HG03039 (cell line): ENCODE measurements around the gene CAMK2D.
"Not testable (repeated sequence)": the region's sequence is repeated elsewhere in the genome, so short reads cannot be mapped to it uniquely, and the experiment has no call there.

Experiments
- ATAC-seq: cut with Tn5 transposase; IDR thresholded peaks from one replicate; pipeline ENCODE4 v1.9.1; 2021; ENCODE audit warnings: mild to moderate bottlenecking, moderate library complexity; ENCODE audit not compliant: unreplicated experiment

Gene CAMK2D

DNA sequence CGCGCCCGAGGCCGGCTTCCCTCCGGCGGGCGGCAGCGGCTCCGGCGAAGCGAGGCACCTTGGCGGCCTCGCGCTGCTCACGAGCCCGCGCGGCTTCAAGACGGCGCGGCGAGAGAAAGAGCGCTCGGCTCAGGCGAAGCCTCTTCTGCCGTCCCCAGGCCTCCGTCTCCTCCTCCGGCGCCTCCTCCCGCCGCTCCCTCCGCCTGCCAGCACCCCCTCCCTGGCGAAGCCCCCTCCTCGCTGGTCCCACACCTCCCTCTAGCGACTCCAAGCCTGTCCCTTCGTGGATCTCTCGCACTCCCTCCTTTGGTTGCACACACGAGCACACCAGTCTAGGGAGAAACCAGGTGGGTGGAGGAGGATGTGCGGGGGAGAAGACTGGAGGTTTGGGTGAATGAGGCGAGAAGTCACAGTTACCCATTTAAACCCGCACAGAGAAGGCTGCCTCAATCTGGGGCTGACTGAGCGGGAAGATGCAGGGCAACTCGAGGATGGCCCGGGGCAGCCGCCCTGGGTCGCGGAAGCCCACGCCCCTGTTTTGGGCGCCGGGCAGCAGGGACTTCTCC lies at the start of gene CAMK2D:
TSS of gene CAMK2D (minus strand) at position 119 of the 566 bp plus-strand sequence. CDS start 670 bp downstream, outside the sequence.
- peak; percentile 50 for ATAC-seq

DNA sequence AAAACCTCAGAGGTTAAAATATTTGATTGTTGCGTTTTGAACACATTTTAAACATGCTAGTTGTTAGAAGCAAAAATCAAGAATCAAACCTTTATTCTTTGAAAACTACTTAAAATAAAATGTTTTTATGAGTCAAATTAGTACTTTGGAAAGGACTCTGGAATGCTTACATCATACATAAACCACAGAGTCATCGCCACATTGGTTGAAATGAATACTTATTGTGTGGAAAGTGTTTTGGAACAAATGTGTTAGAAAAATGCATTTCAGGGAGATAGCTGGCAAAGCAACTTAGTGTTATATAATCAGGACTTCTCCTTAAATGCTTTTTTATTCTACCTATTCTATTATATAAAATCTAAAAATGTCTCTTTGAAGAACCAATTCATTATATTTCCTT lies 49.4 kb upstream of the CAMK2D start:
- no peak for ATAC-seq

DNA sequence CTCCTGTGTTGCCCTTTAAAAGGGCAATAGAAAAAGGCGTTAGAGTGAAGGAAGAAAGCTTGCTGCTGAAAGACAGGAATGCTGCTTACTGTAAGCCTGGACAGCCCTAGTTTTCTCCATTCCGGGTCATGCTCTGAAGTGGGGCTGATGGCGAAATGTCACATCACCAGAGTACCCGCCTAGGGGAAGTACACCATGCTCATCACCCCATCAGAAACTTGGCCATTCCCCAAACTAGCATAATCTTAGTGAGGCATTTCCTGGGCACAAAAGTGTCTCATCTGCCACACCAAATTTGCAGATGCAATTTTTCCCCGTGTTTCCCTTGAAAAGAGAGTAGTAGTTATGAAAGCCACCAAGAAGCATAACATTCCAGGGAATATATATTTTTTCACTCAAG lies 47.8 kb upstream of the CAMK2D start:
- ATAC-seq, result no peak

DNA sequence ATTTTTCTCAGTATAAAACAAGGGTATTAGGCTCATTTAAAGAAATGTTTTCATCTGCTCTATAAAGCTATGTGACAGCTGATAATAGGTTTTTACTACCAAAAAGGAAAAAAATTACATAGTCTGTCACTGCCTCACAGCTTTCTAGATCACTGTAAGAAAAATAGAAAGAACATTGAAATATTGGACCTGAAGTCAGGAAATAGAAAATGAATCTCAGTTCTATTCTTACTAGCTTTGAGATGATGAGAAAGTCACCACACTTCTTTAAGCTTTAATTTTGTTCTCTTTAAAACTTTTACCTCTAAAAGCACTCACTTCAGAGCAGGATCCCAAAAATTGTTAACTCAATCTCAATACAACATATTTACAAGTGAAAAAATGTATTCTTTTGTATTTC lies 45.3 kb upstream of the CAMK2D start:
- no peak for ATAC-seq

DNA sequence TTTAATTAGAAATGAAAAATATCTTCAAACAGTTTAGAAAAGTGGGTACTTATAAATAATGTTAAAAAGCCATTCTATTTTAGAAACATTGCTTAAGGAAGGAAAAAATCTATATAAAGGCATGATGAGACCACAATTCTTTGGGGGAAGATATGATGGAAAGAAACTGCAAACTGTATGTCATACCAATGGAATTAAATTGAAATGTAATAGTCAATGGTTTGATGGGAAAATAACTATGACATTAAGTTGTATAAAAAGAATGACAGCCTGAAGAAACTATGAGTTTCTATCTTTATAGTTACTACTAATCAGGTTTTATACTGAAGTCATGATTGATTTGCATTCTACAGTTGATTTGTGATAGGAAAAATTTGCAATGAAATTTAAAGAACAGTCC lies 40.3 kb upstream of the CAMK2D start:
- ATAC-seq, result no peak

DNA sequence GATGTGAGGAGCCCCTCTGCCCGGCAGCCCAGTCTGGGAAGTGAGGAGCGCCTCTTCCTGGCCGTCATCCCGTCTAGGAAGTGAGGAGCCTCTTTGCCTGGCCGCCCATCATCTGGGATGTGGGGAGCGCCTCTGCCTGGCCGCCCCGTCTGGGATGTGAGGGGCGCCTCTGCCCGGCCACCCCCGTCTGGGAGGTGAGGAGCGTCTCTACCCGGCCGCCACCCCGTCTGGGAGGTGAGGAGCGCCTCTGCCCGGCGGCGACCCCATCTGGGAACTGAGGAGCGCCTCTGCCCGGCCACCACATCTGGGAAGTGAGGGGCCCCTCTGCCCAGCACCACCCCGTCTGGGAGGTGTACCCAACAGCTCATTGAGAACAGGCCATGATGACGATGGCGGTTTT lies 34.8 kb upstream of the CAMK2D start:
- not testable (repeated sequence) for ATAC-seq

DNA sequence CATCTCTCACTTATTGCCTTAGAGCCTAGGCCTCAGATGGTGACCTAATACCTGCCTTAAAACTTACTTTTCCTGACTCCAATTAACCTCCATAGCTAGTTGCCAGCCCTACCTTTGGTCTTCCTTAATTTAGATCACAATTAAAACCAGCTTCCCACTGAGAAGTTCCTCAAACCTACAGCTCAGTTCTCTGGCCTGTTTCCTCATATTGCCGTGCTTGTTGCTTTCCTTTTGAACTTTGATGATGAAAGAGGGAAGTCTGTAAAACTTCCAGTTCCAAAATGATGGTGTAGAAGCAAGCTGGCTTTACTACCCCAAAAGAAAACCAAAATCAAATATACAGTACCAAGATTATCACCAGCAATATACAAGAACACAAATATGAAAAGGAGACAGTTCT lies 28.9 kb upstream of the CAMK2D start:
- ATAC-seq, result no peak

DNA sequence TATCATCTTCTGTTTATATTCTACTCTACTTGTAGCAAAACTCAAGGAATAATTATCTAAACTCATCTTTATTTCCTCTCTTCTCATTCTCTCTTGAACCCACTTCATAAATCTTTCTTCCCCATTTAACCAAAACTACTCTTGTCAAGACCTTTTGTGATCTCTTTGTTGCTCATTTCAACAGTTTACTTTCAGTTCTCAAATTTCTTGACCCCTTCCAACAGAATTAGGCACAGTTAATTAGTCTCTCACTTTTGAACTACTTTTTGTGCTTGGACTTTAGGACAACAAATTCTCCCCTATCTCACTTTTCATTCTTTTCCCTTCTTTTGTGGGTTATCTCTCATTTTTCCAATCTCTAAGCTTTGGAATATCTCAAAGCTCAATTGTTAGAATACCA lies 27.4 kb upstream of the CAMK2D start:
- no peak for ATAC-seq

DNA sequence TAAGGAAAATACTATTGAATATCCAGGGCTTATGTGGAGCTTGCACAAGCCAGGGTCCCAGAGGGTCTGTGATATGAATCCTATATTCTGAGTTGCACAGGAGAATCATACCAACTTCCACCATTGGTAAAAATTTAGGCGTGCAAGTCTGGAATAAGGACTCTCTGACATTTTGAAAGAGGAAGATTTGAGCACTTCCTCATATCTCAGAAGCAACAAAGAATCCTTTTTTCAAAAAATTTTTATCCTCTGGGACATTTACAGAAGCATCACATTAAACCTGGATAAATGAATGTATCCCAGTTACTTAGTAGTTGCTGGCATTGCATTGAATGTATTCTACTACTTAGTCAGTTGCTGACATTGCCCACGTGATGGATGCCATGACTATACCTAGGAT lies 24.2 kb upstream of the CAMK2D start:
- ATAC-seq, result no peak

DNA sequence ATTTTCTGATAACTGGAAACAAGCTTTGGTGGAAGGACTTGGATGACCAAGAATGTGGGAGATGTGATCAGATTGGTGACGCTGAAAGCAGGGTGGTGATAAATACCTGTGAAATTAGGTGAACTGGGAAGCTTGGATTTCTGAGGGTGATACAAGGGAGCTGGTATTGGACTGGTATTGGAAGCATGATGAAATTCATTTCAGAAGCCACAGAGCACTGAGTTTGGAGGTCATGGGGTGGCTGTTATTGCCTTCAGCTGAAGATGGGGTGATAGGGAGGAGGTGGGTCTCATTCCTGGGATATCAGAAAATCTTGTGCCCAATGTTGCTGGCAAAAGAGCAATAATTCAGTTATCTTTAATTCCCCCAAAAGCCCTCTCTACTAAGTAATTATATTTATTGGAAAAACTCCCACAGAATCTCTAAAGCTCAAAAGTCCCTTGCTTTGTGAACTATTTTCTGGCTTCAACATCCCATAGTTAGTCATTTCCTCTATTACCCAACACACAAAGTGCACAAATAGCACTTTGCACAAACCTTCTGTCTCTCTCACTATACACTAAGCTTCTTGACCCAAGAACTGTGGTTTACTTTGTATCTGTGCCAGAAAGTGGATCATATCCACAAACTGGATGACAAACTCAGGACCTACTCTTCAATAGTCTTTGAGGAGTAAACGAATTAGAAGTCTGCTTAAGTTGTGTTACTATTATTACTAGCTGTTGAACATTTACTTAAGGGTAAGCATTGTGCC lies 23.1 kb upstream of the CAMK2D start:
- no peak for ATAC-seq

DNA sequence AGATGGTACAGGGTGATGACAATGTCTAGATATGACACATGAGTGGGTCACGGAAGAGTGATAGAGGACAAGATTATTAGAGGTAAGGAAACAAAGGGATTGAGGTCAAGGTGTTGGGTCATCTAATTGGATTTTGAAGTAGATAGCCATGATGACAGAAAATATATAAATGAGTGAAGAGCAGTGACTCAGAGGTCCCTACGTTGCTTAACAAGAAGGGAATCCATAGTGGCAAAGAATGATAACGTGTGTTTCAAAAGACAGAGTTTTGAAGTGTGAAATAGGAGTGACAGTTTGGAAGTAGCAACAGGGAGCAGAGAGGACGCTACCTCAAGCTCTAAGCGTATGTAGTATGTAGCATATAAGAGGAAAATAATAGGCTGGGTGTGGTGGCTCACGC lies 22.2 kb upstream of the CAMK2D start:
- no peak for ATAC-seq

DNA sequence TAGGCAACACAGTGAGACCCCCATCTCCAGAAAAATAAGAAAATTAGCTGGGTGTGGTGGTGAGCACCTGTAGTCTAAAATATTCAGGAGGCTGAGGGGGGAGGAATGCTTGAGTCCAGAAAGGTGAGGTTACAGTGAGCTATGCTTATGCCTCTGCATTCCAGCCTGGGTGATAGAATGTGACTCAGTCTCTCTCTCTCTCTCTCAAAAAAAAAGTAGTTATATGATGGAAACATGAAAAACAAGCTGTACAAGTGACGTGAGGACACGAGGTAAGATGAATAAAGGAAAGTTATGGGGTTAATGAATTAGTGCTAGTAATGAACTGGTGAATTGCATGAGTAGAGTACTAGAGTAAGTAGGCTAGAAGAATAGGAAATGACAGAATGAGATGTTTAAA lies 21.8 kb upstream of the CAMK2D start:
- ATAC-seq, result no peak

DNA sequence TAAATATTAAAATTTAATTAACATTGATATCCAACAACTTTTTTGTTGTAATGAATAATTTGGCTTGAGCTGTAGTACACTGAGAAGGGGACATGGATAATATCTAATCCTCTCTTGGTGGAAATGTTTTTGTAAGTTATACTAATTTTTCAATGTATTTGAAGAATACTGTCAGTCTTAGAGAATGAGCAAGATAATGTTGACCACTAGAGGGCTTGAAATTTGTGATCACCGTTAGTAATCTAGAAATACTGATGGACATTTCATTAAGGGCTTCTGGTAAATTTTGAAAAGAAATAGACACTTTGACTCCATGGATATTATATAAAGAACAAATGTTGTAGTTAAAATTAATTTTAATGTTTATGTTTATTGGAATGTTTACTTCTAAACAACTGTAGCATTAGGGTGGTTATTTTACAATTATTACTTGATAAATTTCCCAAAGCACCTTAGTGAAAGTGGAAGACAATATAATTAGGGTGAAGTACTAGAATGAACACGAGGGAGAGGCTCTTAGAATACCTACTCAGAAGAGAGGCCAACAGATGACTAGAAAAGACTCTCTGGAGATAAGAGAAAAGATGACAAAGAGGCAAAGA lies 20.0 kb upstream of the CAMK2D start:
- no peak for ATAC-seq

DNA sequence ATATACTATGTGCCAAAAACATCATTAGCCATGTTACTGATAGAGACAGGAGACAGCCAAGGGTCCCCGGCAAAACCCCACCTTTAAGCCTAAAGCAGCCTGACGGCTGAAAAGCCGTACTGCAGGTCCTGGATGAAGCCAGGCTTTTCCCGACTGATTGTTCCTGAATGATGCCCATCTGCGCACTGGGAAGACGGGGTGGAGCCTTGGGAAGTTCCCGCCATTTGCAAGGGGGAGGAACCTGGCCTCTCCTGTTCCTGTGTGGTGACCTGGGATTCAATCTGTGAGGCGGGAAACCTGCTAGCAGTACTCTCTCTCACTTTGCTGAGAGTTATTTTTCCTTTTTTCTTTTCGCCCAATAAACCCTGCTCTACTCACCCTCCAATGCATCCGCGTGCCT lies 15.1 kb upstream of the CAMK2D start:
- ATAC-seq, result no peak

DNA sequence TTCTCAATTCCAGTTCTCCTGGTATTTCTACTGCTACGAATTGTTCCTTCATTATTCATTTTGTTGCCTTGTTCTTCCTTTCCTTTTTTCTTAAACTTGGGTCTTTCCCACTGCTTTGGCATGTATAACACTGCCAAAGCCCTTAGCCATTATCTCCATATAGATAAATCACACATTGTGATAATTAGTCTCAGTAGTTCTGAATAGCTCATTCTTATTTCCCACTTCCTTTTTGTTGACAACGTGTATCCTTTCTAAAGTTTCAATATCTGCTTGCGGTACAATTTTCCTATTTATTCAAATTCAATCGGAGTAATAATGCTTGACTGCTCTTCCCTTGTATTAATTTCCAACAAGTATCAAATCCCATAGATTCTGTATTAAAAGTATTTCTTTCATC lies 14.5 kb upstream of the CAMK2D start:
- ATAC-seq, result no peak

DNA sequence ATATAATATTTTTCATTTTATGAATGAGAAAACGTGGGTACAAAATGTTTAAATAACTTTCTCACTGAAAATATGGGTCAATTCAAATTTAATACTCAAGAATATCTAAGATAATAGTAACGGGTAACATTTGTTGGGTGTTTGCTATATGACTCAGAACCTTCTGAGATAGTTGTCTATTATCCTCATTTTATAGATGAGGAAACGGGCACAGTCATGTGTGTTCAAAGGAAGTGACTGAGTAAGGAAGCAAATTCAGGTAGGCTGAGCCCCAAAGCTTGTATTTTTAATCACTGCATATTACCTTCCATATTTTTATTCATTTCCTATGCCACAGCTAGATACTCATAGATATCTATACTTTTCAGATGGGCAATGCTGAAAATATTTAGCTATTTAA lies 12.2 kb upstream of the CAMK2D start:
- ATAC-seq, result no peak

DNA sequence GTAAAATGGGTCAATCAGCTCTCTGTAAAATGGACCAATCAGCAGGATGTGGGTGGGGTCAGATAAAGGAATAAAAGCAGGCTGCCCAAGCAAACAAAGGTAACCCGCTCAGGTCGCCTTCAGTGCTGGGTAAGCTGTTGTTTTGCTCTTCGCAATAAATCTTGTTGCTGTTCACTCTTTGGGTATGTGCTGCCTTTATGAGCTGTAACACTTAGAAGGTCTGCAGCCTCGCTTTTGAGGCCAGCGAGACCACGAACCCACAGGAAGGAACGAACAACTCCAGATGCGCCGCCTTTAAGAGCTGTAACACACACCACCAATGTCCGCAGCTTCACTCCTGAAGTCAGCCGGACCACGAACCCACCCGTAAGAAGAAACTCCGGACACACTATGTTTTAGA lies 11.5 kb upstream of the CAMK2D start:
- no peak for ATAC-seq

DNA sequence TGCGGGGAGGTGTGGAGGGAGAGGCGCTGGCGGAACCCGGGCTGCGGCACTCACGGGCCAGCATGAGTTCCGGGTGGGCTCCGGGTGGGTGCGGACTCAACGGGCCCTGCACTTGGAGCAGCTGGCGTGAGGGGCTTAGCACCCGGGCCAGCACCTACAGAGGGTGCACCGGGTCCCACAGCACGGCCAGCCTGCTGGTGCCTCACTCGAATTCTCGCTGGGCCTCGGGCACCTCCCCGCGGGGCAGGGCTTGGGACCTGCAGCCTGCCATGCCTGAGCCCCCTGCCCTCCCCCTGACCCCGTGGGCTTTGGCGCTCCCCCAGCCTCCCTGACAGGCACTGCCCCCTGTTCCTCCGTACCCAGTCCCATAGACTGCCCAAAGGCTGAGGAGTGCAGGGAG lies 10.8 kb upstream of the CAMK2D start:
- ATAC-seq, result no peak

DNA sequence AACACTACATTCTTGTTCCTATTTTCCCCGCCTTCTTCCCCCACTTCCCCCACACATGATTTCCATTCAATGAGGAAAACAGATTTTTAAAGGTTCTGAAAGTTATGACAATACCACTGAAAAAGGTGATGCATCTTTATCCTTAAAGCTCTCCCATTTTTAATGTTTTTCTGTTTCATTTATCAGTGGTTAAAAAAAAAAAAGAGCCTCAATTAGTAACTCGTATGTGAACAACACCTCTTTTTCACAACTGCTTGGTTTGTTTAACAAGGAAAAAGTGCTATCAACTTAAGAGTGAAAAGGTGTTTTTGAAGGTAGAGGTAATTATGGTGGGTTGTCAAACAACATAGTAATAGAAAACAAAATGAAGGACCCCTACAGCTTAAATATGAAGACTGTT lies 8.2 kb upstream of the CAMK2D start:
- ATAC-seq, result no peak

DNA sequence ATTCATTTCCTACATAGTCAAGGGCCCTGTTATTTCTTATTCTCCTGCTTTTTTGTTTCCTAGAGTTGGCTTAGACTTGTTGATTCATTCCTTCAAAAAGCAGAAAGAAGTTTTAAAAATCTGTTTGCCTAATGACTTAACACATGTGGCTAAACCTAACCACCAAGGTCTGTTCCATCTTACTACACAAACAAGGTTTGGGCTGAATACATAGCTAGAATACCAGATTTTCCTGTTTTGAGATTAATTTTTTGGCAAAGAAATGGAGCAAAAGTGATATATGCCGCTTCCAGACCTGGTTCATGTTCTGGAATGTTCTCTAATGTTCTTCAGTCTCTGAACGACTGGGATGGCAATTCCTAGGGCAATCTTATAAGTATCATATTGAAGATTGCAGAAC lies 7.4 kb upstream of the CAMK2D start:
- no peak for ATAC-seq

DNA sequence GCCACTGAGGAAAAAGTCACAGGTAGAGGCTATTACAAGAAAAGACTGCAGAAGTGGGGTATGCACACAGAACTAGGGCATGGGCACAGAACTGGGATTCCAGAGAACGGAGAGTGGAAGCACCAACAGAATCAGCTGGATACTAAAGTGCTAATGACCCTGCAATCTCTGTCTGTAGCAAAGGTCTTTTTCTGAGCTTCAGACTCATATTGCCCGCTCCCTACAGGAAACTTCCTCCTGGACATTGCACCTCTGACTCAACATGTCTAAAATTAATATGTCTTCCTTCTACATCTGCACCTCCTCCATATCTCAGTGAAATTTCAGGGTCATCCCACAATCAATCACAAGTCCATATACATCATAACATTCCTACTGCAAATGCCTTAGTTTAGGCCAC lies 5.3 kb upstream of the CAMK2D start:
- ATAC-seq, result no peak

DNA sequence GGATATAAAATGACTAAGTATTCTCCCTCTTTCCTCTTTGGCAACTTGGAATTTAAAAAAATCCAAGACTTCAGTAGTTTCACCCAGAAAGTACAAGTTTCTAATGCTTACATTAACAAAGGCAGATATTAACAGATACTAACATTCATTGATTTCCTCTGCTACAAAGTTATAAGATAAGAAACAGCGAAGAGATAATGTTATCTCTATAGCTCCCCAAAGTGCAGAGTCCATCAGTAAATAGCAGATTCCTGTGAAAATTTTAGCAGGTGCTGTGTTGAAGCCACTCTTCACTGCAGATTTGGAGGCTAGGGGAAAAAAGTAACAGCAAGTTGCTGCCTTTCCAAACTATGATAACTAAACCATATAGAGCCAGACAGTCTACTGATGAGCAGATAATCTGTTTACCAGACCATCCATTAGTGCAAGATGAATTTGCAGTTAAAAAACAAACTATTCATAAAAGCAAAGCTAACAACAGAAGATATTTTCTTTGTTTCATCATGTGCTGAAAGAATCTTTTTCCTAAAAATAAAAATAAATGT lies 3.3 kb upstream of the CAMK2D start:
- no peak for ATAC-seq
